ENCODE results near the gene ABCA12. TPM values are rescaled to one million over a fixed set of nuclear protein-coding genes. Genes with fewer than 3 reads are reported as not detected.

ABCA12 gene
- total and polyA plus RNA-seq, 2 donors (not counting 3 experiments of a cell fraction or from before 2014, with no cell fraction given) = not detected

DNA sequence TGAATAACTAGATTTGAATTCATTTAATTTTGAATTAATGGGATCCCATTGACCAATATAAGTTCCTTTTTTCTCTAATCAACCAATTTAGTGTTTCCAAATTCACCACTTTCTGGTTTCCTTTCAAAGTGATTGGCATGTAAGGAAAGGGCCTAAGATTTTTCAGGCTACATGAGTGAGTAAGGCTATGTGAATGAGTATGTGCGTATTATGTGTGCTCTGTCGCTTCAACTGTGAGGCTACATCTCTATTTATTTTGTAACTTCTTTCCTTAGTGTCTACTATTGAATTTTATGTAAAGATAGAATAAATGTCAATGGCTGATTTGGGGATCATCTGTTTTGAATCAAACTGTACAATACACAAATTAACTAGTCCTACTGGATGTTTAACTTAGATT is 110.6 kb downstream of the ABCA12 start:
- no peaks in the 10 kb centered on the region for H4K20me1 ChIP-seq (replicated peaks; ENCODE audit: control insufficient read depth, extremely low read depth, insufficient read depth, low read length)
- no TSS peak for BruUV-seq (replicated peaks)
- H3K27ac ChIP-seq (ENCODE audit: insufficient read depth, low read depth, low read length) = no peak overlapping the region
- dilution Hi-C loops (cut with MboI; ENCODE audit: extremely low pct_ligation_motif_present, low sequenced_read_pairs) = no loop called here
- H3K4me2 ChIP-seq (ENCODE audit: insufficient read depth, low read length) = no peak overlapping the region
- no peak overlapping the region for H3K4me3 ChIP-seq (replicated peaks in 1 of 3; ENCODE audit: insufficient read depth in 1 of 3, low read depth in 1 of 3, low read length in 3 of 3)
- no peak for FAIRE-seq
- CTCF ChIA-PET = no interaction called here
- H3K9me3 ChIP-seq (replicated peaks; ENCODE audit: control insufficient read depth, insufficient read depth, low read length) = no peaks in the 10 kb centered on the region
- no peaks in the 10 kb centered on the region for H3K79me2 ChIP-seq (ENCODE audit: control insufficient read depth, insufficient read depth, low read length)
- POLR2A ChIA-PET = no interaction called here
- H3K36me3 ChIP-seq (ENCODE audit: control insufficient read depth in 2 of 2, extremely low read depth in 1 of 2, insufficient read depth in 2 of 2, low read length in 2 of 2) = no peaks in the 10 kb centered on the region
- no peak for TF ChIP-seq GATA2 (IDR thresholded peaks at IDR 0.05; ENCODE audit: insufficient read depth, insufficient read length, low read depth, low read length)
- TF ChIP-seq POLR2A (IDR thresholded peaks at IDR 0.05; ENCODE audit: low read depth, low read length) = no peak
- TF ChIP-seq, protein P1, sequence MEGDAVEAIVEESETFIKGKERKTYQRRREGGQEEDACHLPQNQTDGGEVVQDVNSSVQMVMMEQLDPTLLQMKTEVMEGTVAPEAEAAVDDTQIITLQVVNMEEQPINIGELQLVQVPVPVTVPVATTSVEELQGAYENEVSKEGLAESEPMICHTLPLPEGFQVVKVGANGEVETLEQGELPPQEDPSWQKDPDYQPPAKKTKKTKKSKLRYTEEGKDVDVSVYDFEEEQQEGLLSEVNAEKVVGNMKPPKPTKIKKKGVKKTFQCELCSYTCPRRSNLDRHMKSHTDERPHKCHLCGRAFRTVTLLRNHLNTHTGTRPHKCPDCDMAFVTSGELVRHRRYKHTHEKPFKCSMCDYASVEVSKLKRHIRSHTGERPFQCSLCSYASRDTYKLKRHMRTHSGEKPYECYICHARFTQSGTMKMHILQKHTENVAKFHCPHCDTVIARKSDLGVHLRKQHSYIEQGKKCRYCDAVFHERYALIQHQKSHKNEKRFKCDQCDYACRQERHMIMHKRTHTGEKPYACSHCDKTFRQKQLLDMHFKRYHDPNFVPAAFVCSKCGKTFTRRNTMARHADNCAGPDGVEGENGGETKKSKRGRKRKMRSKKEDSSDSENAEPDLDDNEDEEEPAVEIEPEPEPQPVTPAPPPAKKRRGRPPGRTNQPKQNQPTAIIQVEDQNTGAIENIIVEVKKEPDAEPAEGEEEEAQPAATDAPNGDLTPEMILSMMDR (IDR thresholded peaks at IDR 0.05; ENCODE audit: extremely low read depth in 1 of 2, insufficient read depth in 1 of 2, low read depth in 1 of 2, low read length in 2 of 2) = no peak
- TF ChIP-seq MYC (IDR thresholded peaks at IDR 0.05; ENCODE audit: low read depth, low read length) = no peak
- TF ChIP-seq FOS (IDR thresholded peaks at IDR 0.05; ENCODE audit: borderline replicate concordance, insufficient read depth, low read length) = no peak
- TF ChIP-seq EZH2 (IDR thresholded peaks at IDR 0.05; ENCODE audit: borderline replicate concordance, low read depth, low read length, severe bottlenecking) = no peak
- TF ChIP-seq POLR2AphosphoS5 (IDR thresholded peaks at IDR 0.05; ENCODE audit: insufficient read depth, low read depth, low read length) = no peak
- TF ChIP-seq JUN (IDR thresholded peaks at IDR 0.05; ENCODE audit: borderline replicate concordance, insufficient read depth, insufficient read length, low read depth) = no peak
- TF ChIP-seq, protein P2, sequence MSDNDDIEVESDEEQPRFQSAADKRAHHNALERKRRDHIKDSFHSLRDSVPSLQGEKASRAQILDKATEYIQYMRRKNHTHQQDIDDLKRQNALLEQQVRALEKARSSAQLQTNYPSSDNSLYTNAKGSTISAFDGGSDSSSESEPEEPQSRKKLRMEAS (IDR thresholded peaks at IDR 0.05; ENCODE audit: insufficient read depth, insufficient read length) = no peak
- H3K27me3 ChIP-seq (ENCODE audit: control insufficient read depth in 2 of 2, insufficient read depth in 2 of 2, low read length in 2 of 2) = no peaks in the 10 kb centered on the region
- no peak overlapping the region for H2AFZ ChIP-seq (ENCODE audit: low read depth, low read length)
- H3K9ac ChIP-seq (replicated peaks; ENCODE audit: extremely low read depth, insufficient read depth, low read length) = no peak overlapping the region
- no peak for DNase-seq (ENCODE audit: low read depth, low spot score)
- no peaks in the 10 kb centered on the region for H3K4me1 ChIP-seq (ENCODE audit: control insufficient read depth, extremely low read depth, insufficient read depth, low read length)
- intact Hi-C loops (cut with micrococcal nuclease) = no loop called here
- no peaks in the 10 kb centered on the region for H3K9me1 ChIP-seq (replicated peaks; ENCODE audit: control insufficient read depth, extremely low read depth, insufficient read depth, low read length)

All from endothelial cell of umbilical vein (primary cell).